ENCODE results near the gene CHSY1.
"Not testable (repeated sequence)": the region's sequence is repeated elsewhere in the genome, so short reads cannot be mapped to it uniquely, and the experiment has no call there.

DNA sequence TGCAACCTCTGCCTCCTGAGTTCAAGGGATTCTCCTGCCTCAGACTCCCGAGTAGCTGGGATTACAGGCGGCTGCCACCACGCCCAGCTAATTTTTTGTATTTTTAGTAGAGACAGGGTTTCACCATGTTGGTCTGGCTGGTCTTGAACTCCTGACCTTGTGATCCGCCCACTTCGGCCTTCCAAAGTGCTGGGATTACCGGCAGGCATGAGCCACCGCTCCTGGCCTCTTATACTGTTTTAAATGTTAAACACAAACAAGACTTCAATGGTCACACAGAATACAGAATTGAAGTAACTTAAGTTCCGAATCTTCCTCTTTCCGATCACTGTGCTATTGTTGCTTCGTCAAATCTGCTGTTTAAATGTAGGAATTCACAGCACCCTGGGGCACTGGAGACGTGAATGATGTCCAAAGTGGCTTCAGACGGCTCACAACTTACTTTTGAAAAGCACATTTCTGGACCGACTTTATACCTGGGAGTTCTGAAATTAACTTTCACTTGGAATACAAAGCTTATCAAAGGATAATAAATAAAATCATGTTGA lies 125.9 kb downstream of the CHSY1 start:
- TF ChIP-seq, protein P1, sequence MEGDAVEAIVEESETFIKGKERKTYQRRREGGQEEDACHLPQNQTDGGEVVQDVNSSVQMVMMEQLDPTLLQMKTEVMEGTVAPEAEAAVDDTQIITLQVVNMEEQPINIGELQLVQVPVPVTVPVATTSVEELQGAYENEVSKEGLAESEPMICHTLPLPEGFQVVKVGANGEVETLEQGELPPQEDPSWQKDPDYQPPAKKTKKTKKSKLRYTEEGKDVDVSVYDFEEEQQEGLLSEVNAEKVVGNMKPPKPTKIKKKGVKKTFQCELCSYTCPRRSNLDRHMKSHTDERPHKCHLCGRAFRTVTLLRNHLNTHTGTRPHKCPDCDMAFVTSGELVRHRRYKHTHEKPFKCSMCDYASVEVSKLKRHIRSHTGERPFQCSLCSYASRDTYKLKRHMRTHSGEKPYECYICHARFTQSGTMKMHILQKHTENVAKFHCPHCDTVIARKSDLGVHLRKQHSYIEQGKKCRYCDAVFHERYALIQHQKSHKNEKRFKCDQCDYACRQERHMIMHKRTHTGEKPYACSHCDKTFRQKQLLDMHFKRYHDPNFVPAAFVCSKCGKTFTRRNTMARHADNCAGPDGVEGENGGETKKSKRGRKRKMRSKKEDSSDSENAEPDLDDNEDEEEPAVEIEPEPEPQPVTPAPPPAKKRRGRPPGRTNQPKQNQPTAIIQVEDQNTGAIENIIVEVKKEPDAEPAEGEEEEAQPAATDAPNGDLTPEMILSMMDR (IDR thresholded peaks at IDR 0.05): not testable (repeated sequence)
- TF ChIP-seq POLR2A (IDR thresholded peaks at IDR 0.05): not testable (repeated sequence)
